H4 (cell line): ENCODE measurements around the gene MORN5. TPM values are rescaled to one million over a fixed set of nuclear protein-coding genes. Genes with fewer than 3 reads are reported as not detected.

ENCODE experiments used
- DNase-seq: peaks from one replicate; pipeline ENCODE4 v3.0.0-alpha.2; 2015; ENCODE audit warnings: low spot score
- total RNA-seq: library from RNA; depleted of rRNA; stranded (reverse); fragments of >200 nt; shearing (Covaris generic); gene quantifications from 2 replicates; pipeline ENCODE4 v1.2.3, GENCODE V29; 2014

Gene MORN5
- total RNA-seq, 1 experiment from 2014 or later = not detected

DNA sequence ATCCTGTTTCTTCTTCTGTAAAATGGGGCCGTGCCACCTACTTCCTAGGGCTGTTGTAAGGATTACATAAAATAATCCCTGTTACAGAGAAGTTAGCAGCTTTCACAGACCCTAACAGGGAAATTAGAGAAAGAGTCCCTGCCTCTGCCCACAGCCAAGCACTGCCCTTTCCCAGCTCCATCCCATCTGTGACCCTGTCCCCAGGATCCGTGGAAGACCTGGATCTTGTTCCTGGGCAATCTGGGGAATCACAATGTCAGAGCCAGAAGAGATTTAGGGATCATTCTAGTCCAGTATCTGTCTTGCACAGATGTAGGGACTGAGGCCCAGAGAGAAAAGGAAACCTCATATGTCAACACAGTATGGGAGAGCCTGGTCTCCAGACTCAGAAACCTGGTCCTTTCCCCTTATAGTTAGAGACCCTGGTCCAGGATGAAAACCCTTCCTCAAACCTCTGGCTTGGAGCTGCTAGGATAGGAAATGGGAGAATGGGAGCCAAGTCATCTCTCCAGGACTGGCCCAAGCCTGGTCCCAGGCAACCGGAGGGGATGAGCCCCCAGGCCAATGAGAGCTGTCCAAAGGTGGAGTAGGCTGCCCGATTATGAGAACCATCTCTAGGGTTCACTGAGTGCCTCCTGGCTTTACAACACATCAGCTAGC, 56.6 kb downstream of the MORN5 start:
- no peak for DNase-seq

DNA sequence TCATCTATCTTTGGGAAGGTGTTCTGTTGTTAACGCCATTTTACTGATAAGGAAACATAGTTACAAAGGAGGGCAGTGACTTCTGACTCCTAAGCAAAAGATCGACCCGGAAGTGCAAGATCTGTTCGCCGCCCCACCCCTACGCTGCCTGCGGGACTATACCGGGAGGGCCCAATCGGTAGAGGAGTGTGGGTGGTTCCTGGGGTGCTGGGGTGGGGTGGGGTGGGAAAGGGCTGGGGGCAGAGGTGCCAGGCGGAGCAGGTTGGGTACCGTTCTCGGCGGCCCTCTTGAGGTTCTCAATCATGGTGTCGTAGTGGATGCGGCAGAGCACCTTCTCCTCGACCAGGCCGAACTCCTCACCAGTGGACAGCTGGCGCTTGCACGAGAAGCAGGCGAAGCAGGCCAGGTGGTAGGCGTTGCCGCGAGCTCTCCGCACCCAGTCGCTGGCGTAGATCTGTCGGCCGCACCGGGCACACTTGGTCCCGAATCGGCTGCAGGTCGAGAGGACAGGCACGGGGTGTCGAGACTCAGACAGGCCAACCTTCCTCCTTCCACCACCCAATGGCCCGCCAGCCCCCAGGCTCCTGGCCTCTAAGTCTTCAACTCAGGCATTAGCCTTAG, 57.2 kb downstream of the MORN5 start:
- no peak for DNase-seq

DNA sequence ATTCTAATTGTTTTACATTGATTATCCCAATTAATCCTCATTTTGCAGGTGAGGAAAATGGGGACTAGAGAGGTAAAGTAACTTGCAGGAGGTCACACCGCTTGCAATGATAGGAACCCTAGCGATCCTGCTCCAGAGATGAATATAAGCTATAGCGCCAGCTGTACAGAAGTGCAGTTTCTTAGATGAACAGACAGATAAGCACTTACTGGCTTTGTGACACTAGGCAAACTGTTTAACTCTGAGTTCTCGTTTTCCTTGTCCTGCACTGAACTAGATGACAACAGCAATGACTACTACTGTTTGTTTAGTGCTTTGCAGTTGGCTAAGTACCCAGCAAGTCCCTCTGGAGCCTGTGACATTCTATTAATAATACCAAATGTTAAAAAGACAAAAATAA, 57.9 kb downstream of the MORN5 start:
- no peak for DNase-seq

DNA sequence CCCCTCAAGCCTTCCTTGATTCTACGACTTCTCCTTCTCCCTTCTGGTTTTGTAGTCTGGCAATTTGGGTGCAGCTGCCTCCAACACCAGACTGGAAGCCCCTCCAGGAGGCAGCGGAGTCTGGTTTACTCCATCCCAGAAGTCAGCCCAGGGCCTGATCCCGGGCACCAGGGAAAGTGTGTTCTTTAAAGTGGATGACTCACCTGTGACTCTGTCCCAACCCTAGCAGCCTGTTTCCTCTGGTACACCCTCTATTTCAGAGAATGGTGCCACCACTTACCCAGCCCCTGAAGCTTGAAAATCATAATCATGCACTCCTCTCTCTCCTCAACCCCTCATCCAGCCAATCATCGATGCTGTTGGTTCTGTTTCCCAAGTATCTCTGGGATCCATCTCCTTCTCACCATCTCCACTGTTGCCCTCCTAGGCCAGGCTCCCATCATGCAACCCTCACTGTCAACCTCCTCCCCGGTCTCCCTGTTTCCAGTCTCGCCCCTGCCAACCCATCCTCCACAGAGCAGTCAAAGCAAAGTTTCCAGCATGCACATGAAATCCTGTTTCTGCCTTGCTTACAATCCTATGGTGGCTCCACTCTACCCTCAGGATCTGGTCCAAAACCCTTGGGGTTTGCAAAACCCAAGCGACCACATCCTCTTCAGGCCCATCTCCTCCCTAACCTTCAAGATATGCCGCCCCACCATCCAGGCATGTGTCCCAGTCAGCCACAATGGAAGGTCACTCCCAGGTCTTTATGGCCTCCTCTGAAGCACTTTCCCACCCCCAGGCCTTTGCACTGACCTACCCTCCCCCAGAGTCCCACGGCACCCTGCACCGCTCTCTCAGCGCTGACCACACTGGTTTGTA, 58.6 kb downstream of the MORN5 start:
- no peak for DNase-seq

DNA sequence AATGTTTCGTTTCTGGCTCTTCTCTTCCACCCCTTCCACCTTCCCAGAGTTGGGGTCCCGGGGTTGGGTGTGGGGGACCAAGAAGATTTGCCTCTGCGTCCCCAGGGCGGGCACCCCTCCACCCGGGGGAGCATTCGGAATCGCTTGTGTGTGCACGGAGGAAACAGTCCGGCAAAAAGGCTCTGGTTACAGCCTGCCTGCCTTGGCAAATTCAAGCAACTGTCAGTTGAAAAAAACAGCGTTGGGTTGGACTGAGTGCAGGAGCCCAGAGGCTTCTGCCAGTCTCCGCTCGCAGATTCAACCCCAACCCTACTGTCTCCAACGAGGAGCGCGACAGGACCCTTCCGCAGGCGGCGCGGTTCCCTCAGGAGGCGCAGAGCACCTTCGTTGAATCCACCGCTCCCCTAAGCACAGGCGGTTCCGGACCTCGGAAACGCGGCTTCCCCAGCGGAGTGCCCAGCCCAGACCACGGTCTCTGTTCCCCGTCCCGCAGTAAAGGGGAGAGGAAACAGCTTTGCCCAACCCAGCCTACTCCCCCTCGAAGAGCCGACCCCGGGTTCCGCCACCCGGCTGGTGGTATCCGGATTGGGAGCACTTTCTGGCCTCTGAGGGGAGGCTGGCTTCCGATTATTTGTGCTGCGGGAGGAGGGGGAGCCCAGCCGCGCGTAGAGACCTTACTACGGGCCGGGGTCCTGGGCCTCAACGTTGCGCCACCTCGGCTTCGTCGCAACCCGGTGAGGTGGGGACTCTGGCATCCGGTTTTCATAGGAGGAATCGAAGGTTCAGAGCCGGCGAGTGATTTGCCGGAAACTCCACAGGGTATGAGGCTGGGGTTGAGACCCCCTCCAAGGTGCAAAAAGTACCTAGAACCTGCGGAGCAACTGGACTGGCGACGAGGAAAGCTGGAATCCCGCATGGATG, 59.5 kb downstream of the MORN5 start:
- no peak for DNase-seq

DNA sequence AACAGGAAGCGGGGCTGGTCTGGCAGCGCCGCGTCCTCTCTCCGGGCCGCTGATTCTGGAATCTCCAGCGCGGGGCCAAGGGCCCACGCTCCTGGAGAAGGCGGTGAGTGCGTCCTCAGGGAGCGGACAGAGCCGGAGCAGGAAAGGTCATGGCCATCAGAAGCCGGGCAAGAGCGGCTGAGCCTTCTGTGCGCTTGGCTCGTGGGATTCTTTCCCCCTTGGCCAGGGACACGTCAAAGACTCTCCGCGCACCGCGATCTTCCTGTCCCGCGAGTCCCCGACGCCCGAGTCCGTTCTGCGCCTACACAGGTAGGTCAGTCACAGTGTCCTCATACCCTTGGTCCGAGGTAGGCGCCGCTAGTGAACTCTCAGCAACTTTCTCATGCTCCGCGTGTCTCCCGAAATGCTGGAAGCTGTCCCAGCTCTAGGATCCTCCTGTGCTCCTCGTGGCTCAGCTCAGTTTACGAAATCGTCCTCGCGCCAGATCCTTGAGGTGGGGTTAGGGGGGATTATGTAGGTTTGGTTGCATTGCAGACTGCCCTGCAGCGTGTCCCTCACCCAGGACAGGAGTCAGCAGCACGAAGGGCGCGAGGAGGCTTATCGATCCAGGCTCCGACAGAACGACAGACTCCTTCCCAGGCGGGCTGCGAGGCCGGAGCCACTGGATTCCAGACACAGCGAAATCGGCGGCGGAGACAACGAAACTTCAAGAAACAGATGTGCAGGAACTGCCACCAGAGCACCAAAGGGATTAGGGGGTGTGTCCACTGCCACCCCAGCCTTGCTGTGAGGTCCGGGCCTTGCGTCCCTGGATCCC, 60.4 kb downstream of the MORN5 start:
- no peak for DNase-seq

DNA sequence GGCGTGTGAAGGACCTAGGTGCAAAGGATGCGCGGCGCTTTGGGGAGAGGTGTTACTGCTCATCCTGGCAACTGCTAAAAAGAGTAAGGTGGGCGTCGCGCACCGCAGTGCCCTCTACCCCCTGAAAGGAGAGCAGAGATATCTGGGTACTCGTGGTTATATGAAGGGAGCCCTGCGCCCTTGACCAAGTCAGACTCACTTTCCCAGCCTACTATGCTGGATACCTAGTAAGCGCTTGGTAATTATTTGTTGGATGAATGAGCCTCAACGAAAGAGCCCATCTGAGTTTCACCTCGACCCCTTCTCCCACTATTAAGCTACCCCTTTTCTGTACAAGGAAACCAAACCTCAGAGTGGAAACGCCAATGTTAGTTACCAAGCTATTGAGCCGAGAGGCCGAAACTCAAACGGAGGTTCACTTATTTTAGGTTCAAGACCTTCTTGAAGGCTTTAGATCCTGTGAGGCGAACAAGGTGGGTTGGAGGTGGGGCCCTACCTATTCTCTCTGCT, 61.0 kb downstream of the MORN5 start:
- DNase-seq = no peak

DNA sequence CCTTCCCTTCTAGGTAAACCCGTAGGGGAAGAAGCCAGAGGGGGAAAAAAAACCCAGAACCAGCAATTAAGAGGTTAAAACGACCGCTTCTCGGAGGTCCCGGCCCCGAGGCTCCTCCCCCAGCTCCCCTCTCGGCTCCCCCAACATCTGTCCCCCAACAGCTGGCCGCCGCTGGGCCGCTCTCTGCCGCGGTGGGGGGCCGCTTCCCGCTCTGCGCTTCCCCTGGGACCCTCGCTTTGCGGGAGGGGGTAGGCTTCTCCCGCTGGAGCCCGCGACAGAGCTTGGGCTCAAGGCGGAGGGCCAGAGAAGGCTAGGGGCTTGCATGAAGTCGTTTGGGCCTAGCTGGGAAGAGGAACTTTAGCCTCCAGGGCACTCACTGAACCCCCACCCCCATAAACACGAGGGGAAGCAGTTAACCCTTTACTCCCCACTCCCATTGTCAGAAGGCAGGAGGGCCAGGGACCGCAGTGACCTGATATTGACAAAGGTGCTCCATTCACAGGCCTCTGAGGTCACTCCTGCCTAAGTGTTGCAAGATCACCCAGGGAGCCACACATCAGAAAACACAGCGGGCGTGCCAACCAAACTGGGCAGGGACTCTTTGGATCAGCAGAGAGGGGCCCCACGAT, 61.6 kb downstream of the MORN5 start:
- DNase-seq = no peak

DNA sequence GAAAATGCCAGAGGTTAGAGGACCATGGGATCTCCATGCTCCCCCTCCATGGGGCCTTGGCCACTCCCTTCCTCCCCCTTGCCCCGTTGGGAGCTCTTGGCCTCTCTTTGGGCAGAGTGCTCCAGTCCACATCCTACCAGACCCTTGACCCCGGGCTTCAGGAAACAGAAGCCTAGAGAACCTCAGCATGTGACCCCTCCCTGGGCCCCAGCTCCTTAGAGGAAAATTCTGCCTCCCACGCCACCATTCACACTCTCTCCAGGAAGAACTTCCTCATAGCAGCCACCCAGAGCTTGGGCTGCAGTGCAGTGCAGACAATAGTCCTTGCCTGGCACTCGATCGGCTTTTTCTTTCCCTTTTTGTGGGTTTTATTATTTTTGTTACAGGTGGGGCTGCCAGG, 63.1 kb downstream of the MORN5 start:
- DNase-seq = no peak

DNA sequence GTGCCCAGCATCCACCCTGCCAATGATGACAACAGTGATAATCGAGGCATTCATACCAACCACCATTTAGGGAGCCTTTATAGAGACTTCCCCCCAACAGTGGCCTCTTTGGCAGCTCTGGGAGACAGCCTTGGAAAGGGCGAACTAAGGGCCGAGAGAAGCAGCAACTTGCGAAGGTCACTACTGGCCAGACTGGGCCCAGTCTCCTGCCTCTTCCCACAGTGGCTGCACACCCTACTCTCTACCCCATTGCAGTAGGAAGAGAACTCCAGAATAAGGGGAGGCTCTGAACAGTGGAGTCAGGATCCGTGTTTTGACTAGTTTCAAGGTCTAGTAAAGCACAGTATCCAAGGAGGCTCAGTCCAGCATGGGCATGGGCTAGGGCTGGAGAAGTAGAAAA, 63.7 kb downstream of the MORN5 start:
- no peak for DNase-seq

DNA sequence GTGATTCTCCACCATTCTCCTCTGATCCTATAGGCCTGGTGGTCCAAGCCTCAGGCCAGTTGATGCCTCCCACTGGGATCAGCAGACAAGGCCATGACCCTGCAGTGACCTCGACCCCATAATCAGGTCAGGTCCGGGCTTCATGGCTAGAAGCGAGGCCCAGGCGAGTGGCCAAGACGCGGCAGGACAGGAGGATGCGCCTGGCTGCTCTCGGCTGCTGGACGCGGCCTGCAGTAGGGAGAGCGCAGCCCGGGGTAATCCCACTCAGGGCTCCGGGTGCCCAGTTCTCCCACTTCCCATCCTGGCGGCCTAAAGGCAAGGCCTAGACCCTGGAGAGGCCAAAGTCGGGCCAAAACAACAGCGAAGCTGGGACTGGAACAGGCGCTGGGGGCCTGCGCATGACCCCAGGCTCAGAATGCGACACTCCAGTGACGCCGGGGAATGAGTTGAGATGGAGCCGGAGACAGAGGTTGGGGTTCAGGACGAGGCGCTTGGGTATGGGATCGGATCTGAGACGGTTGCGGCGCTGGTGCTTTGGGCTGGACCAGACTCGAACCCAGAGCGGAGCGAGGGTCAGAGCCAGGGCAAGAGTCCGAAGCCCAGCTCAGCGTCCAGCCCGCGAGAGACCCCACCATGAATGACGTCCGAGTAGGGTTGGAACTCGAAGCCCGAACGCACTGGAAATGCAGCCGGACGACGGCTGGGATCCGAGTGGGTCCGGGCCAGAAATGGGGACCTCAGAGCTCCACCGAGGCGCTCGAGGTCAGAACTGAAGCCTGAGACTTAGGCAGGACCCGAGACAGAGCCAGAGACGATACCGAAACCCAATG, 65.8 kb downstream of the MORN5 start:
- DNase-seq = no peak

DNA sequence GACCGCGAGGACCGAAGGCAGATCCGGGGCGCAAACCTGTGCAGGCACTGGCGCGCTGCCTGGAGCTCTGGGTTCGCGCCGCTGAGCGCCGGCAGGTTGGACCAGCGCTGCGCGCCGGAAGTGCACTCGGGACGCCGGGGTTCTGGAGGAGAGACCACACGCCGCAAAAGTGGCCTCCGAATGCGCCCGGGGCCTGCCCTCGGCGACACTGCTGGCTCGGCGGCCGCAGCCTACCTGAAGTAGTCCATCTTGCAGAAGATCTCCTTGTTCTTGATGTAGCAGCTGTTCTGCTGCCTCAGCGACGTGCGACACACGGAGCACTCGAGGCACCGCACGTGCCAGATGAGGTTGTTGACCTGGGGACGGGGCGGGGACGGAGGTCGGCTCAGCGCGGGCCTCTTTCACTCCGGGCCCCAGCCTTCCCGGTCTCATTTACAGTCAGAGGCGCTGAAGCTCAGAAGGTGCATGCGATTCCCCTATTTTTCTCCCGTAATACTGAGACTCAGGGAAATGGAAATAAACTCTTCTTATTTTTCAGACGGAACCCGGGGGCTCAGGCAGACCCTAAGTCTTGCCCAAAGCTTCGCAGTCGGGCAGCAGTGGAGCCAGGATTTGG, 66.5 kb downstream of the MORN5 start:
- DNase-seq = no peak

DNA sequence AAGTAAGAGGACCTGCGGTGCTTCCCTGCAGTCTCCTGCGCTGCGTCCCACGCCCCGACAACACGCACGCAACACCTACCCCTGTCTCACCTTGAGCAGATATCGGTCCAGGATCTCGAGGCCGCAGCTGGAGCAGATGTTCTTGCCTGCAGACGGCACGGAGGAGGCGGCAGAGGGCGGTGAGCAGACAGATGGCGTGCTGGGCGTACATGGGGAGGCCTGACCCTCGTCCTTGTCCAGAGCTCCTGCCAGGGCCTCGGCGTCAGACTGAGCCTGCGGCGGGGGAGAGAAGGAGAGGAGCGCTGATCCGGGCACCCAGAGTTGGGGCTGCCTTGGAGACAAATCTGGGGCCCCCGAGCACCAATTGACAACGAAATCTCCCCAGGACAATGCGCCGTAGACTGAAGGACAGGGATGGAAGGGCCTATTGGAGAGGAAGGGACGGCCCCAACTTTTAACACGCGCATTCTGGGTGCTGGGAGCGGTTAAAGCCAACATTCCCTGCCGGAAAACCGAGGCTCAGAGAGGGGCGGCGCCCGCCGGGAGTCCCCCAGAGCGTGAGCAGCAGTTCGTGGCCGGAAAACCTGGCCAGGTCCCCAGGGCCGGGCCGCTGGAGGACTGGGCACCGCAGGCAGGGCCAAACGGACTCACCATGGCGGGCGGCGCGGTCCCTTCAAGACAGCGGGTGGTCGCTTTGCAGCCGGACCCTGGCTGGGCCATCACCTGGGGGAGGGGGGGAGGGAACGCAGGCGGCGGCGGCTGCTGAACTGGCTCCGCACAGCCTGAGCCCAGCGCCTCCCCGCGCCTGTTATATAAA, 67.3 kb downstream of the MORN5 start:
- DNase-seq = no peak

DNA sequence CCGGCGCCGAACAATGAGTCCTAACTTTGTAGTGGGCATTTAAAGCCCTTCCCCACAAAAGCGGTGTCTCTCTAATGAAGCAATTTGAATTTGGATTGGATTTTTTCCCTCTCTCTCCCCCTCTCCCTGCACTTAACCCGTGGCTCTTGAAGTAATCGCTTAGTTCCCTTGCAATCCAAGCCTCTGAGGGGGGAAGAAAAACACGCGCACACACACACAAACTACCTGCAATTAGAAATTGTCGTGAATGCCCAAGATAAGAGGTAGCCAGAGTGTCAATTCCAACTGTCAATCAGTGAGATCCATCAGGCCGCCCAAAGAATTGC, 67.8 kb downstream of the MORN5 start:
- DNase-seq = no peak

DNA sequence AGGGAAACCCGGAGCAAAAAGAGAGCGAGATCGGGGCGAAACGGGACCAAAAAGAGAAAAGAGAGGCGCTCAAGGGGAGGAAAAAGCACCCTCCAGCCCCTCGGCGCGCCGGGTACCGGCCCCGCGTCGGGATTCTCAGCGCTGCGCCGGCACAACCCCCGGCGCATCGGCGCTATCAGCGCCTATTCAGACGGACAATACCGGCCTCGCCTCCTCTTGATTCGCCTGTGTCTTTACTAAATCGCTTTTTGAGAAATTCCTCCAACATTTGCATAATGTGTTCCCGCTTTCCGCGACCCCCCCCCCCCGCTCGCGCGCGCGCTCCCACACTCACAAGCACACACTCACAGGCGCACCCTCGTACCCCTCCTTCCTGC, 68.5 kb downstream of the MORN5 start:
- DNase-seq = no peak

DNA sequence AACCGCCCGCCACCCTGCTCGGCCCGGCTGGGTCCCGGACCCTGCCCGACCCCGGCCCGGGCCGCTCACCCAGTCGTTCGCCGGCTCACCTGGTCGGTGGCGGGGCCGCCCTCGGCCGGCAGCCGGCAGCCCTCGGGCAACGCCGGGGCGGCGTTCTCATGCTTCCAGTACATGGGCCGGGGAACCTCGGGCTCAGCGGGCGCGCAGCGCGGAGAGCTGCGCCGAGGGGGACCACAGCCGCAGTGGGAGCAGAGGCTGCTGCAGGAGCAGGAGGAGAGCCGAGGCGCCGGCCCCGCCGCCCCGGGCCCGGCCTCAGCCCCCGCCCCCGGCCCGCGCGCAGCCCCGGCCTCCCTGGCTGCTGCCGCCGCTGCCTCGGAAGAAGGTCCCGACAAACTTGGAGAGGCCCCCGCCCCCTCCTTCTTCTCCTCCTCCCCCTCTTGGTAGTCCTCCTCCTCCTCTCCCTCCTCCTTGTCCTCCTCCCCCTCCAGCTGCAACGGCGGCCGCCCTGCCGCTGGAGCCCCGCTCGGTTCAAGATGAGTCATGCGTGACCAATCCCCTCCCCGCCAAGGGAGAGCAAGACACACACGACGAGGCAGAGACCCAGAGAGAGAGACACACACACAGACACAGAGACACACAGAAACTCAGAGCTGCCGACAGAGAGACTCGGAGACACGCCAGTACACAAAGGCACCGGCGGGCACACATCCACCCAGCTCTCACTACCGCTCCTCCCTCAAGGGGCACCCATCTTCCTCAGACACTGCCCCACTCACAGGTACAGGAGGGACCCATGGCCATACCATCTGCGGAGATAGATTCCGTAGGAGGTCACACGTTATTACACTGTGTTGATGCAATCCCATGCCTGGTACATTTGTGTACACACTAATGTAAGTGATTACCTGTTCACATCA, 69.1 kb downstream of the MORN5 start, which contains the start of gene LHX6:
LHX6 (minus strand) TSS at position 390 of the 917 bp plus-strand sequence; CDS start at position 173, 217 bp downstream.
- DNase-seq = peak; percentile 31

DNA sequence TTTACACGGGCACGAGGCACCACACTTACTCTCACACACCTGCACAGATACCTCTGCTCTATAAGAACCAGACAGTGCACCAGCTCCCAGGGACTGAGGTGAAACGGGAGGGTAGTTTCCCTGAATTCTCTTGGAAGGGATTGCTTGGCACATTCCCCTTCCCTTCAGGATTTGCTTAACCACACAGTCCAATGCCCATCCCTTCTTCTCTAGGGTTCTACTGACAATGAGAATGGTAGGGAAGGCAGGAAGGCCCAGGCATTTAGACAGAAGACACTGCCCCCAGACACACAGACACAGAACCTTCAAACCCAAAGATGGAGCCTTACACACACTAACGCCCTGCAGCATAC, 69.8 kb downstream of the MORN5 start:
- no peak for DNase-seq
